ENCODE results near the gene CRABP2. TPM values are rescaled to one million over a fixed set of nuclear protein-coding genes. Genes with fewer than 3 reads are reported as not detected.
A peak's percentile ranks its signal among the peaks of the same experiment; 100 is the strongest.

CRABP2 gene
- total RNA-seq, 1 experiment from 2014 or later: 209 TPM

GRCh38 chr1:156677616-156678596 lies 27.5 kb downstream of the CRABP2 start:
- intact Hi-C loops (cut with micrococcal nuclease): loop anchor here (1.0 kb wide), 2 partner anchors 18 to 52 kb away; no protein-coding TSS in a partner anchor
- no peaks in the 10 kb centered on the region for H4K20me1 ChIP-seq (ENCODE audit: insufficient read depth)
- peak overlapping the region; percentile 36; the same call in 1 of the 2 replicates for H3K27ac ChIP-seq (ENCODE audit: low read depth, low read length)
- H3K9me3 ChIP-seq (ENCODE audit: control insufficient read depth in 1 of 2, insufficient read depth in 1 of 2, low read depth in 1 of 2, low read length in 2 of 2): no peaks in the 10 kb centered on the region
- no peak for DNase-seq (ENCODE audit: low read depth, low spot score)
- no peaks in the 10 kb centered on the region for H3K79me2 ChIP-seq (ENCODE audit: insufficient read depth, low read length)
- ChIA-PET CTCF (interaction anchor here (0.7 to 3.8 kb wide), 12 partner anchors 10 to 183 kb away, joined by 3 to 27 read pairs (median 5); partner anchors contain the start of genes CRABP2, HAPLN2 and NTRK1), POLR2A (interaction anchor here (1.1 to 2.8 kb wide), 3 partner anchors 10 to 17 kb away, joined by 4 to 33 read pairs (median 5); no protein-coding TSS in a partner anchor), RAD21 (ENCODE audit: low non-redundant PET in 1 of 2, low total read pairs in 2 of 2, uncharacterized antibody in 2 of 2, unreplicated experiment in 2 of 2) (interaction anchor here in 1 of 2 experiments (0.9 to 1.5 kb wide), 3 partner anchors 17 to 182 kb away, joined by 3 to 4 read pairs (median 3); no protein-coding TSS in a partner anchor)
- no peaks in the 10 kb centered on the region for H3K9me2 ChIP-seq (ENCODE audit: insufficient read depth)
- TF ChIP-seq CTCF (IDR thresholded peaks at IDR 0.05 in 2 of 3, conservative IDR thresholded peaks at IDR 0.05 in 1 of 3; ENCODE audit: borderline replicate concordance in 1 of 3, insufficient read depth in 1 of 3, low read depth in 2 of 3, low read length in 2 of 3) (peak; percentile 88 to 98 (median 95)), EZH2phosphoT487 (IDR thresholded peaks at IDR 0.05; ENCODE audit: borderline replicate concordance) (no peak), ZBTB33 (IDR thresholded peaks at IDR 0.05; ENCODE audit: extremely low read depth, insufficient replicate concordance, low read length) (no peak), RAD21 (IDR thresholded peaks at IDR 0.05; ENCODE audit: low read depth) (peak; percentile 99)
- H2AFZ ChIP-seq (ENCODE audit: low read depth, low read length, poor library complexity, severe bottlenecking): peak overlapping the region; percentile 65
- H3K36me3 ChIP-seq (ENCODE audit: control insufficient read depth in 1 of 2, insufficient read depth in 2 of 2, low read length in 2 of 2): no peaks in the 10 kb centered on the region
- H3K4me2 ChIP-seq (ENCODE audit: low read length): peak overlapping the region; percentile 89
- ATAC-seq: peak; percentile 71
- BruUV-seq (replicated peaks): no TSS peak
- H3K27me3 ChIP-seq (ENCODE audit: insufficient read depth, low read length): no peaks in the 10 kb centered on the region
- peak overlapping the region; percentile 39 to 53 for H3K4me3 ChIP-seq (replicated peaks in 1 of 2; ENCODE audit: low read depth in 1 of 2, low read length in 2 of 2)
- H3K4me1 ChIP-seq (ENCODE audit: control insufficient read depth in 1 of 2, insufficient read depth in 2 of 2, low read length in 2 of 2): peaks cover 14 to 32% of the 10 kb centered on the region in 2 experiments
- peak overlapping the region; percentile 56 for H3K9ac ChIP-seq (ENCODE audit: low read length)

Measured in HCT116 (cell line).